IMR-90 (cell line): Measurements from ENCODE around the gene SLC27A4. TPM values are rescaled to one million over a fixed set of nuclear protein-coding genes. Genes with fewer than 3 reads are reported as not detected.
A peak's percentile ranks its signal among the peaks of the same experiment; 100 is the strongest.

Source experiments
- ATAC-seq: fragments of 200-7000 bp; cut with Tn5 transposase; 2 replicates; pipeline ENCODE4 v1.9.1; 2020; ENCODE audit warnings: low read depth, mild to moderate bottlenecking, moderate library complexity
- BruUV-seq: library from RNA; stranded (reverse); fragments of 400-500 nt; replicated peaks from 2 replicates; lab custom pipeline; 2021; lab: Mats Ljungman, UMichigan
- CTCF ChIA-PET: fragments of 300-600 bp; formaldehyde crosslinking; extraction: SDS; loops from one replicate; lab custom pipeline; 2021; ENCODE audit warnings: antibody characterized with exemption; lab: Yijun Ruan, JAX
- POLR2A ChIA-PET: fragments of 300-600 bp; sonication (Branson Sonifier 250); formaldehyde crosslinking; loops from one replicate; lab custom pipeline; 2022; ENCODE audit warnings: antibody characterized with exemption; ENCODE audit not compliant: unreplicated experiment; lab: Charles Lee
- DNase-seq: peaks from one replicate; pipeline ENCODE4 v3.0.0; 2013
- H2AFZ ChIP-seq: replicated peaks from 2 replicates; pipeline ENCODE3; 2013; ENCODE audit warnings: low read length, mild to moderate bottlenecking; ENCODE audit not compliant: poor library complexity
- H2AK5ac ChIP-seq: 2 replicates; pipeline ENCODE4 v1.6.1; 2013; ENCODE audit warnings: low read depth, low read length, inconsistent platforms
- H2AK9ac ChIP-seq: replicated peaks from 2 replicates; pipeline ENCODE3; 2013; ENCODE audit warnings: mild to moderate bottlenecking, low read depth, low read length, moderate library complexity; ENCODE audit not compliant: poor library complexity
- H2BK120ac ChIP-seq: 2 replicates; pipeline ENCODE4 v1.6.1; 2013; ENCODE audit warnings: low read depth, low read length, inconsistent platforms
- H2BK15ac ChIP-seq: 3 replicates; pipeline ENCODE4 v1.6.1; 2013; ENCODE audit warnings: low read depth, low read length, inconsistent platforms
- H2BK20ac ChIP-seq: 2 replicates; pipeline ENCODE4 v1.6.1; 2013; ENCODE audit warnings: low read depth, mild to moderate bottlenecking, inconsistent platforms, low read length, moderate library complexity
- H2BK5ac ChIP-seq: 2 replicates; pipeline ENCODE4 v1.6.1; 2013; ENCODE audit warnings: mild to moderate bottlenecking, low read depth, low read length, inconsistent platforms; ENCODE audit not compliant: poor library complexity, severe bottlenecking
- H3K14ac ChIP-seq: replicated peaks from 2 replicates; pipeline ENCODE4 v1.6.1; 2013; ENCODE audit warnings: low read depth, low read length, inconsistent platforms
- H3K18ac ChIP-seq: 2 replicates; pipeline ENCODE4 v1.6.1; 2013; ENCODE audit warnings: low read depth, low read length, control low read depth
- H3K23ac ChIP-seq: 2 replicates; pipeline ENCODE4 v1.6.1; 2013; ENCODE audit warnings: low read depth, low read length, inconsistent platforms
- H3K27ac ChIP-seq: 2 replicates; pipeline ENCODE4 v1.5.1; 2013; ENCODE audit warnings: mild to moderate bottlenecking, control low read depth, low read length; ENCODE audit not compliant: insufficient read depth
- H3K27me3 ChIP-seq: 2 replicates; pipeline ENCODE4 v1.6.1; 2013; ENCODE audit warnings: low read length; ENCODE audit not compliant: control insufficient read depth, insufficient read depth
- H3K36me3 ChIP-seq: 2 replicates; pipeline ENCODE4 v1.6.1; 2013; ENCODE audit warnings: low read length, mixed read lengths; ENCODE audit not compliant: control insufficient read depth, insufficient read depth
- H3K4ac ChIP-seq: 2 replicates; pipeline ENCODE4 v1.6.1; 2013; ENCODE audit warnings: low read depth, low read length, inconsistent platforms
- H3K4me1 ChIP-seq: 2 replicates; pipeline ENCODE4 v1.6.1; 2013; ENCODE audit warnings: low read length, mixed read lengths; ENCODE audit not compliant: control insufficient read depth, insufficient read depth
- H3K4me2 ChIP-seq: 2 replicates; pipeline ENCODE4 v1.6.1; 2013; ENCODE audit warnings: low read depth, mild to moderate bottlenecking, control low read depth, low read length, moderate library complexity
- H3K4me3 ChIP-seq: 2 replicates; pipeline ENCODE4 v1.5.1; 2013; ENCODE audit warnings: low read depth, mild to moderate bottlenecking, control low read depth, low read length, moderate library complexity; ENCODE audit not compliant: insufficient read depth
- H3K56ac ChIP-seq: 2 replicates; pipeline ENCODE4 v1.6.1; 2013; ENCODE audit warnings: low read length, inconsistent platforms; ENCODE audit not compliant: insufficient read depth; ENCODE audit errors: extremely low read depth
- H3K79me1 ChIP-seq, 2 experiments: 2 replicates each; pipeline ENCODE4 v1.6.1; 2013; ENCODE audit warnings: low read length in 2 of 2, inconsistent platforms in 1 of 2, low read depth in 1 of 2
- H3K9ac ChIP-seq: 2 replicates; pipeline ENCODE4 v1.6.1; 2013; ENCODE audit warnings: low read depth, low read length, control low read depth
- H3K9me1 ChIP-seq: 2 replicates; pipeline ENCODE4 v1.6.1; 2013; ENCODE audit warnings: low read length, inconsistent platforms; ENCODE audit not compliant: insufficient read depth
- H3K9me3 ChIP-seq: 2 replicates; pipeline ENCODE4 v1.6.1; 2013; ENCODE audit warnings: low read length; ENCODE audit not compliant: control insufficient read depth, insufficient read depth
- H4K20me1 ChIP-seq: 2 replicates; pipeline ENCODE4 v1.6.1; 2013; ENCODE audit warnings: low read length, inconsistent platforms; ENCODE audit not compliant: insufficient read depth
- H4K5ac ChIP-seq: 2 replicates; pipeline ENCODE4 v1.6.1; 2013; ENCODE audit warnings: mild to moderate bottlenecking, low read depth, low read length, control low read depth
- H4K8ac ChIP-seq, 2 experiments: 2 replicates each; pipeline ENCODE4 v1.6.1; 2013; ENCODE audit warnings: low read depth in 2 of 2, low read length in 2 of 2, control low read depth in 1 of 2, inconsistent platforms in 1 of 2
- H4K91ac ChIP-seq: 2 replicates; pipeline ENCODE4 v1.6.1; 2013; ENCODE audit warnings: low read depth, low read length, inconsistent platforms; ENCODE audit not compliant: insufficient read depth
- RAD21 ChIP-seq: IDR thresholded peaks from 2 replicates; pipeline ENCODE4 v1.6.1; 2012; ENCODE audit warnings: low read length, improper control_type of control experiment
- USF2 ChIP-seq: fragments of 150-350 bp; IDR thresholded peaks from 2 replicates; pipeline ENCODE4 v1.6.1; 2017; ENCODE audit warnings: mild to moderate bottlenecking, antibody characterized with exemption, low read length, low read depth
- WGBS, 2 experiments: methylation state at CpG; one replicate each; pipeline versions ENCODE4 v1.1.5 to v1.1.7; 2013; ENCODE audit warnings: missing lambda C conversion rate in 2 of 2; ENCODE audit not compliant: insufficient read length in 1 of 2; ENCODE audit errors: extremely low coverage in 2 of 2; 5-methylcytosine and 5-hydroxymethylcytosine counted together
- dilution Hi-C: fragments of 300-500 bp; cut with HindIII; formaldehyde crosslinking; loops from one replicate; pipeline ENCODE4 v1.14.3; 2018; ENCODE audit warnings: low sequenced_read_pairs; ENCODE audit not compliant: unreplicated experiment
- in situ Hi-C: fragments of 300-500 bp; cut with MboI; formaldehyde crosslinking; loops from 3 replicates; pipeline ENCODE4 v1.14.3; 2019; ENCODE audit warnings: low sequenced_read_pairs, inconsistent platforms, mixed read lengths
- intact Hi-C: fragments of 100-400 bp; cut with micrococcal nuclease; formaldehyde crosslinking; loops from 2 replicates; pipeline ENCODE4 v1.10.0; 2022
- polyA plus RNA-seq, 3 experiments: library from polyadenylated mRNA; depleted of rRNA; stranded (reverse); fragments of >200 nt; gene quantifications; 2 replicates each; pipeline ENCODE4 v1.2.3, GENCODE V29; 2012; ENCODE audit warnings: low replicate concordance in 1 of 3
- total RNA-seq: library from RNA; depleted of rRNA; stranded (reverse); fragments of >200 nt; gene quantifications from 2 replicates; pipeline ENCODE4 v1.2.3, GENCODE V29; 2012

Gene SLC27A4
- total and polyA plus RNA-seq, 2 of the 4 experiments (the other 2 are of a cell fraction): 9.7 to 13.7 TPM

GRCh38 chr9:128365525-128365924 lies 25.2 kb downstream of the SLC27A4 start:
- Histone ChIP-seq H2AK9ac (peak overlapping the region; percentile 74), H4K20me1 (no peaks in the 10 kb centered on the region), H3K36me3 (no peaks in the 10 kb centered on the region), H3K4me3 (no peak overlapping the region), H2BK15ac (no peak overlapping the region), H3K56ac (no peak overlapping the region), H3K14ac (no peak overlapping the region), H3K4me2 (no peak overlapping the region), H2BK120ac (no peak overlapping the region), H2BK5ac (no peak overlapping the region), H2AK5ac (no peak overlapping the region), H3K23ac (0 out of 2 replicates have a peak overlapping the region, but pooled peaks have one; percentile 24), H2AFZ (peak overlapping the region; percentile 91), H3K27me3 (no peaks in the 10 kb centered on the region), H3K4me1 (peaks cover 13% of the 10 kb centered on the region; the same call in 1 of the 2 replicates), H3K27ac (no peak overlapping the region), H3K4ac (peak overlapping the region; percentile 7; the same call in 1 of the 2 replicates), H3K9me1 (no peaks in the 10 kb centered on the region), H4K91ac (no peak overlapping the region), H3K9me3 (no peaks in the 10 kb centered on the region), H2BK20ac (no peak overlapping the region), H3K18ac (no peak overlapping the region), H3K9ac (peak overlapping the region; percentile 27; the same call in 1 of the 2 replicates), H3K79me1 (peaks cover 0 to 13% of the 10 kb centered on the region in 2 experiments; a peak in 2 of 4 replicates), H4K5ac (peak overlapping the region; percentile 95), H4K8ac (peak overlapping the region; percentile 84 to 99; a peak in 3 of 4 replicates)
- dilution Hi-C loops (no loop called here), in situ Hi-C loops (no loop called here), intact Hi-C loops (no loop called here)
- DNase-seq: no peak
- TF ChIP-seq RAD21 (no peak), USF2 (no peak)
- BruUV-seq: no TSS peak
- ATAC-seq: no peak
- CTCF ChIA-PET: no interaction called here
- POLR2A ChIA-PET: no interaction called here
- 100% methylated on average over 1 of the region's 4 CpGs; no CpG with 5 or more reads in 1 of the 2 experiments for WGBS, 2 experiments
